ENCODE data around the gene YIPF6. TPM values are rescaled to one million over a fixed set of nuclear protein-coding genes. Genes with fewer than 3 reads are reported as not detected.
"Not testable (repeated sequence)": the region's sequence is repeated elsewhere in the genome, so short reads cannot be mapped to it uniquely, and the experiment has no call there.

The YIPF6 gene
- total and polyA plus RNA-seq, 4 experiments from 2014 or later: 17.1 to 23.2 (median 20.6) TPM

DNA sequence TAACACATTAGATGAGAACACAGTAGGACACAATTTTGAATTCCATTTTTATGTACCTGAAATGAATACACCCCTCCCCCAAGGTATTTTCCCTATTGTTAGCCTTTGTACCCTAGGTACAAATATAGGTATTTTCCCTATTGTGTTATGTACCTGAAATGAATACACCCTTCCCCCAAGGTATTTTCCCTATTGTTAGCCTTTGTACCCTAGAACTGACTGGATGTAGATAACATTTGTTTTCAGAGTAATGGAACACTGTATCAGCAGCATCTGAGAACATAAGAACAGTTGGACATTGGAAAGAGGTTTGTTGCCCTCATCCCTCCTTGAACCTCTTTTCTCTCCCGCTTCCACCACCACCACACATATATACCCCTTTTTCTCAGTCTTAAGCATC lies 37.6 kb downstream of the YIPF6 start:
- peaks cover 17 to 25% of the 10 kb centered on the region in 2 donors for H3K36me3 Mint-ChIP-seq
- Histone ChIP-seq H3K4me1 (ENCODE audit: insufficient read depth, low read length) (no peaks in the 10 kb centered on the region), H3K9me3 (ENCODE audit: control insufficient read depth in 1 of 2, low read length in 2 of 2) (no peaks in the 10 kb centered on the region), H3K4me3 (ENCODE audit: low read length in 2 of 2) (no peak overlapping the region), H3K27me3 (ENCODE audit: insufficient read depth, low read length) (no peaks in the 10 kb centered on the region), H3K27ac (ENCODE audit: low read depth, low read length) (no peak overlapping the region), H3K36me3 (ENCODE audit: insufficient read depth, low read length) (peaks cover 5% of the 10 kb centered on the region)
- H3K4me1 Mint-ChIP-seq: no peaks in the 10 kb centered on the region
- DNase-seq: no peak
- no peak overlapping the region for H3K4me3 Mint-ChIP-seq
- intact Hi-C loops (cut with micrococcal nuclease): no loop called here
- no peak overlapping the region for H3K27ac Mint-ChIP-seq
- no peaks in the 10 kb centered on the region for H3K27me3 Mint-ChIP-seq
- ChIA-PET CTCF (ENCODE audit: partially characterized antibody) (no interaction called here), POLR2A (ENCODE audit: partially characterized antibody) (no interaction called here)
- H3K9me3 Mint-ChIP-seq: no peaks in the 10 kb centered on the region

GRCh38 chrX:68536884-68537283 lies 38.0 kb downstream of the YIPF6 start:
- Mint-ChIP-seq H3K27me3 (no peaks in the 10 kb centered on the region), H3K27ac (no peak overlapping the region), H3K9me3 (peaks cover 0 to 2% (median 0%) of the 10 kb centered on the region in 8 donors), H3K4me3 (no peak overlapping the region), H3K4me1 (no peaks in the 10 kb centered on the region), H3K36me3 (peaks cover 21 to 25% of the 10 kb centered on the region in 2 donors)
- no peaks in the 10 kb centered on the region for H3K9me3 ChIP-seq (ENCODE audit: control insufficient read depth in 1 of 2, low read length in 2 of 2)
- H3K4me3 ChIP-seq (ENCODE audit: low read length in 2 of 2): no peak overlapping the region
- intact Hi-C loops (cut with micrococcal nuclease): no loop called here
- no peaks in the 10 kb centered on the region for H3K4me1 ChIP-seq (ENCODE audit: insufficient read depth, low read length)
- H3K27ac ChIP-seq (ENCODE audit: low read depth, low read length): no peak overlapping the region
- no peak for DNase-seq
- H3K27me3 ChIP-seq (ENCODE audit: insufficient read depth, low read length): no peaks in the 10 kb centered on the region
- CTCF ChIA-PET (ENCODE audit: partially characterized antibody): no interaction called here
- POLR2A ChIA-PET (ENCODE audit: partially characterized antibody): no interaction called here
- H3K36me3 ChIP-seq (ENCODE audit: insufficient read depth, low read length): peaks cover 3% of the 10 kb centered on the region

GRCh38 chrX:68550193-68550592 lies 51.3 kb downstream of the YIPF6 start:
- intact Hi-C loops (cut with micrococcal nuclease): no loop called here
- POLR2A ChIA-PET (ENCODE audit: partially characterized antibody): no interaction called here
- Histone ChIP-seq H3K4me3 (ENCODE audit: low read length in 2 of 2) (no peak overlapping the region), H3K36me3 (ENCODE audit: insufficient read depth, low read length) (no peaks in the 10 kb centered on the region), H3K27ac (ENCODE audit: low read depth, low read length) (no peak overlapping the region), H3K4me1 (ENCODE audit: insufficient read depth, low read length) (no peaks in the 10 kb centered on the region), H3K27me3 (ENCODE audit: insufficient read depth, low read length) (no peaks in the 10 kb centered on the region), H3K9me3 (ENCODE audit: control insufficient read depth in 1 of 2, low read length in 2 of 2) (no peaks in the 10 kb centered on the region)
- H3K27me3 Mint-ChIP-seq: no peaks in the 10 kb centered on the region
- H3K9me3 Mint-ChIP-seq: peaks cover 0 to 2% (median 0%) of the 10 kb centered on the region in 8 donors
- no peak overlapping the region for H3K27ac Mint-ChIP-seq
- H3K36me3 Mint-ChIP-seq: no peaks in the 10 kb centered on the region
- H3K4me3 Mint-ChIP-seq: no peak overlapping the region
- no peaks in the 10 kb centered on the region for H3K4me1 Mint-ChIP-seq
- CTCF ChIA-PET (ENCODE audit: partially characterized antibody): no interaction called here
- DNase-seq: no peak

- Histone ChIP-seq H3K27ac (ENCODE audit: low read depth, low read length) (no peak overlapping the region), H3K27me3 (ENCODE audit: insufficient read depth, low read length) (no peaks in the 10 kb centered on the region), H3K4me1 (ENCODE audit: insufficient read depth, low read length) (no peaks in the 10 kb centered on the region), H3K4me3 (ENCODE audit: low read length in 2 of 2) (no peak overlapping the region), H3K36me3 (ENCODE audit: insufficient read depth, low read length) (no peaks in the 10 kb centered on the region), H3K9me3 (ENCODE audit: control insufficient read depth in 1 of 2, low read length in 2 of 2) (no peaks in the 10 kb centered on the region)
- intact Hi-C loops (cut with micrococcal nuclease): no loop called here
- POLR2A ChIA-PET (ENCODE audit: partially characterized antibody): no interaction called here
- H3K27me3 Mint-ChIP-seq: no peaks in the 10 kb centered on the region
- no peak overlapping the region for H3K27ac Mint-ChIP-seq
- H3K36me3 Mint-ChIP-seq: peaks cover 4 to 11% of the 10 kb centered on the region in 2 donors
- H3K4me3 Mint-ChIP-seq: no peak overlapping the region
- DNase-seq: no peak
- CTCF ChIA-PET (ENCODE audit: partially characterized antibody): no interaction called here
- no peaks in the 10 kb centered on the region for H3K4me1 Mint-ChIP-seq
- peaks cover 0 to 10% (median 3%) of the 10 kb centered on the region in 8 donors for H3K9me3 Mint-ChIP-seq
Measured at GRCh38 chrX:68556036-68556435, 57.2 kb downstream of the YIPF6 start.

DNA sequence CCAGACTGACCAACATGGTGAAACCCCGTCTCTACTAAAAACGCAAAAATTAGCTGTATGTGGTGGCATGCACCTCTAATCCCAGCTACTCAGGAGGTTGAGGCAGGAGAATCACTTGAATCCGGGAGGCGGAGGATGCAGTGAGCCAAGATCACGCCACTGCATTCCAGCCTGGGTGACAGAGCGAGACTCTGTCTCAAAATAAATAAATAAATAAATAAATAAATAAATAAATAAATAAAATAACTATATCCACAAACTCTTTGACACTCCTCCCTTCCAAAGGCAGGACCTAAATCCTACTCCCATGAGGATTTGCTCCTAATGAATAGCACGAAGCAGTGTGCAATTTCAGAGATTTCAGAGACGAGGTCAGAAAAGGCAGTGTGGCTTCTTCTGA lies 58.3 kb downstream of the YIPF6 start:
- H3K9me3 ChIP-seq (ENCODE audit: control insufficient read depth in 1 of 2, low read length in 2 of 2); intact Hi-C loops (cut with micrococcal nuclease); H3K4me1 Mint-ChIP-seq; H3K27ac Mint-ChIP-seq; H3K27me3 Mint-ChIP-seq; DNase-seq; H3K27me3 ChIP-seq (ENCODE audit: insufficient read depth, low read length); H3K4me3 Mint-ChIP-seq; H3K4me1 ChIP-seq (ENCODE audit: insufficient read depth, low read length); H3K27ac ChIP-seq (ENCODE audit: low read depth, low read length); CTCF ChIA-PET (ENCODE audit: partially characterized antibody); H3K4me3 ChIP-seq (ENCODE audit: low read length in 2 of 2); H3K36me3 ChIP-seq (ENCODE audit: insufficient read depth, low read length); POLR2A ChIA-PET (ENCODE audit: partially characterized antibody): not testable (repeated sequence)
- H3K36me3 Mint-ChIP-seq: peaks cover 8 to 20% of the 10 kb centered on the region in 2 donors
- peaks cover 0 to 15% (median 4%) of the 10 kb centered on the region in 8 donors for H3K9me3 Mint-ChIP-seq

- H3K9me3 ChIP-seq (ENCODE audit: control insufficient read depth in 1 of 2, low read length in 2 of 2); H3K4me3 ChIP-seq (ENCODE audit: low read length in 2 of 2); DNase-seq; intact Hi-C loops (cut with micrococcal nuclease); CTCF ChIA-PET (ENCODE audit: partially characterized antibody); H3K4me3 Mint-ChIP-seq; H3K4me1 Mint-ChIP-seq; POLR2A ChIA-PET (ENCODE audit: partially characterized antibody); H3K27ac ChIP-seq (ENCODE audit: low read depth, low read length); H3K27me3 Mint-ChIP-seq; H3K27me3 ChIP-seq (ENCODE audit: insufficient read depth, low read length); H3K4me1 ChIP-seq (ENCODE audit: insufficient read depth, low read length); H3K27ac Mint-ChIP-seq; H3K36me3 ChIP-seq (ENCODE audit: insufficient read depth, low read length): not testable (repeated sequence)
- Mint-ChIP-seq H3K36me3 (peaks cover 18 to 35% of the 10 kb centered on the region in 2 donors), H3K9me3 (peaks cover 0 to 22% (median 7%) of the 10 kb centered on the region in 8 donors)
Measured at GRCh38 chrX:68559905-68560304, 61.1 kb downstream of the YIPF6 start.

DNA sequence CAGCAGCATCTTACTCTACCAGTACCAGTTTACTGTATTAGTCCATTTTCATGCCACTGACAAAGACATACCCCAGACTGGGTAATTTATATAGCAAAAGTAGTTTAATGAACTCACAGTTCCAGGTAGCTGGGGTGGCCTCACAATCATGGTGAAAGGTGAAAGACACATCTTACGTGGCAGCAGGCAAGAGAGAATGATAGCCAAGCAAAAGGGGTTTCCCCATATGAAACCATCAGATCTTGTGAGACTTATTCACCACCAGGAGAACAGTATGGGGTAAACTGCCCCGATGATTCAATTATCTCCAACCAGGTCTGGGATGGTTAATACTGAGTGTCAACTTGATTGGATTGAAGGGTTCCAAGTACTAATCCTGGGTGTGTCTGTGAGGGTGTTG lies 69.3 kb downstream of the YIPF6 start:
- no peak for DNase-seq
- H3K4me1 Mint-ChIP-seq: no peaks in the 10 kb centered on the region
- intact Hi-C loops (cut with micrococcal nuclease): no loop called here
- no peaks in the 10 kb centered on the region for H3K27me3 ChIP-seq (ENCODE audit: insufficient read depth, low read length)
- H3K36me3 Mint-ChIP-seq: peaks cover 11 to 12% of the 10 kb centered on the region in 2 donors
- H3K9me3 Mint-ChIP-seq: peaks cover 0 to 6% (median 2%) of the 10 kb centered on the region in 8 donors
- no peaks in the 10 kb centered on the region for H3K9me3 ChIP-seq (ENCODE audit: control insufficient read depth in 1 of 2, low read length in 2 of 2)
- H3K27ac Mint-ChIP-seq: no peak overlapping the region
- POLR2A ChIA-PET (ENCODE audit: partially characterized antibody): no interaction called here
- CTCF ChIA-PET (ENCODE audit: partially characterized antibody): no interaction called here
- no peak overlapping the region for H3K27ac ChIP-seq (ENCODE audit: low read depth, low read length)
- H3K4me3 Mint-ChIP-seq: no peak overlapping the region
- H3K36me3 ChIP-seq (ENCODE audit: insufficient read depth, low read length): no peaks in the 10 kb centered on the region
- H3K4me3 ChIP-seq (ENCODE audit: low read length in 2 of 2): no peak overlapping the region
- no peaks in the 10 kb centered on the region for H3K4me1 ChIP-seq (ENCODE audit: insufficient read depth, low read length)
- H3K27me3 Mint-ChIP-seq: no peaks in the 10 kb centered on the region

GRCh38 chrX:68570598-68570997 lies 71.7 kb downstream of the YIPF6 start:
- Histone ChIP-seq H3K4me1 (ENCODE audit: insufficient read depth, low read length) (no peaks in the 10 kb centered on the region), H3K27ac (ENCODE audit: low read depth, low read length) (no peak overlapping the region), H3K36me3 (ENCODE audit: insufficient read depth, low read length) (no peaks in the 10 kb centered on the region), H3K9me3 (ENCODE audit: control insufficient read depth in 1 of 2, low read length in 2 of 2) (no peaks in the 10 kb centered on the region), H3K4me3 (ENCODE audit: low read length in 2 of 2) (no peak overlapping the region), H3K27me3 (ENCODE audit: insufficient read depth, low read length) (no peaks in the 10 kb centered on the region)
- ChIA-PET POLR2A (ENCODE audit: partially characterized antibody) (no interaction called here), CTCF (ENCODE audit: partially characterized antibody) (no interaction called here)
- Mint-ChIP-seq H3K4me3 (no peak overlapping the region), H3K9me3 (no peaks in the 10 kb centered on the region), H3K27ac (no peak overlapping the region), H3K36me3 (peaks cover 0 to 4% of the 10 kb centered on the region in 2 donors), H3K27me3 (no peaks in the 10 kb centered on the region), H3K4me1 (no peaks in the 10 kb centered on the region)
- no peak for DNase-seq
- intact Hi-C loops (cut with micrococcal nuclease): no loop called here

All from CD4-positive, alpha-beta memory T cell (primary cell).